Astrocyte (in vitro differentiated cells and primary cell): ENCODE measurements around the gene CENPU. TPM values are rescaled to one million over a fixed set of nuclear protein-coding genes. Genes with fewer than 3 reads are reported as not detected.

Experiments used
- DNase-seq: peaks from one replicate; pipeline ENCODE4 v3.0.0-alpha.2; 2010; ENCODE audit warnings: low read depth
- FAIRE-seq: peaks from 2 replicates; lab custom pipeline; 2011; peaks lifted over from hg19 to GRCh38; lab: Jason Lieb, UNC
- H2AFZ ChIP-seq: 2 replicates; pipeline ENCODE4 v1.6.0; 2012; ENCODE audit warnings: low read depth, low read length, inconsistent platforms
- H3K27ac ChIP-seq: 2 replicates; pipeline ENCODE4 v1.5.1; 2011; ENCODE audit warnings: low read depth, low read length, inconsistent platforms
- H3K27me3 ChIP-seq: 2 replicates; pipeline ENCODE4 v1.6.0; 2011; ENCODE audit warnings: low read length, inconsistent platforms; ENCODE audit not compliant: insufficient read depth
- H3K36me3 ChIP-seq: 2 replicates; pipeline ENCODE4 v1.5.1; 2011; ENCODE audit warnings: low read length, inconsistent platforms; ENCODE audit not compliant: insufficient read depth
- H3K4me1 ChIP-seq: 2 replicates; pipeline ENCODE4 v1.5.1; 2011; ENCODE audit warnings: low read length, inconsistent platforms; ENCODE audit not compliant: insufficient read depth
- H3K4me2 ChIP-seq: 2 replicates; pipeline ENCODE4 v1.6.0; 2012; ENCODE audit warnings: low read length, inconsistent platforms
- H3K4me3 ChIP-seq: 2 replicates; pipeline ENCODE4 v1.5.1; 2011; ENCODE audit warnings: low read depth, mild to moderate bottlenecking, low read length, inconsistent platforms; ENCODE audit not compliant: insufficient read depth
- H3K79me2 ChIP-seq: 2 replicates; pipeline ENCODE4 v1.6.0; 2012; ENCODE audit warnings: mild to moderate bottlenecking, low read length, inconsistent platforms; ENCODE audit not compliant: insufficient read depth
- H3K9ac ChIP-seq: 2 replicates; pipeline ENCODE4 v1.6.0; 2012; ENCODE audit warnings: mild to moderate bottlenecking, low read length, inconsistent platforms
- H3K9me3 ChIP-seq: 2 replicates; pipeline ENCODE4 v1.5.1; 2012; ENCODE audit warnings: low read depth, mild to moderate bottlenecking, low read length, inconsistent platforms; ENCODE audit not compliant: insufficient read depth
- H4K20me1 ChIP-seq: 2 replicates; pipeline ENCODE4 v1.6.0; 2012; ENCODE audit warnings: low read length, inconsistent platforms; ENCODE audit not compliant: insufficient read depth
- H3K27ac Mint-ChIP-seq: one replicate; pipeline ENCODE4 v1.8.0; 2021; ENCODE audit warnings: mild to moderate bottlenecking, mixed read lengths; ENCODE audit not compliant: unreplicated experiment
- H3K27me3 Mint-ChIP-seq: one replicate; pipeline ENCODE4 v1.8.0; 2021; ENCODE audit warnings: low read depth, mixed read lengths; ENCODE audit not compliant: unreplicated experiment
- H3K36me3 Mint-ChIP-seq: one replicate; pipeline ENCODE4 v1.8.0; 2021; ENCODE audit warnings: low read depth, mixed read lengths; ENCODE audit not compliant: unreplicated experiment
- H3K4me1 Mint-ChIP-seq: one replicate; pipeline ENCODE4 v1.8.0; 2021; ENCODE audit warnings: low read depth, mixed read lengths; ENCODE audit not compliant: unreplicated experiment
- H3K4me3 Mint-ChIP-seq: one replicate; pipeline ENCODE4 v1.8.0; 2021; ENCODE audit warnings: mild to moderate bottlenecking, moderate library complexity, mixed read lengths; ENCODE audit not compliant: unreplicated experiment
- H3K9me3 Mint-ChIP-seq: one replicate; pipeline ENCODE4 v1.8.0; 2021; ENCODE audit warnings: mild to moderate bottlenecking, mixed read lengths; ENCODE audit not compliant: unreplicated experiment
- EZH2 ChIP-seq: IDR thresholded peaks from 2 replicates; pipeline ENCODE4 v1.6.1; 2012; ENCODE audit warnings: mild to moderate bottlenecking, low read length, inconsistent platforms; ENCODE audit not compliant: insufficient read depth
- total RNA-seq: library from RNA; stranded (reverse); gene quantifications from 2 replicates; pipeline ENCODE4 v1.2.1, GENCODE V29; 2021
- TF ChIP-seq, protein P1 (sequence below): IDR thresholded peaks from 2 replicates; pipeline ENCODE4 v1.5.1; 2011; ENCODE audit warnings: low read depth, mild to moderate bottlenecking, inconsistent platforms, low read length, moderate library complexity; ENCODE audit not compliant: insufficient read depth

The CENPU gene
- total RNA-seq, 1 donor from 2014 or later: 6.0 TPM

DNA sequence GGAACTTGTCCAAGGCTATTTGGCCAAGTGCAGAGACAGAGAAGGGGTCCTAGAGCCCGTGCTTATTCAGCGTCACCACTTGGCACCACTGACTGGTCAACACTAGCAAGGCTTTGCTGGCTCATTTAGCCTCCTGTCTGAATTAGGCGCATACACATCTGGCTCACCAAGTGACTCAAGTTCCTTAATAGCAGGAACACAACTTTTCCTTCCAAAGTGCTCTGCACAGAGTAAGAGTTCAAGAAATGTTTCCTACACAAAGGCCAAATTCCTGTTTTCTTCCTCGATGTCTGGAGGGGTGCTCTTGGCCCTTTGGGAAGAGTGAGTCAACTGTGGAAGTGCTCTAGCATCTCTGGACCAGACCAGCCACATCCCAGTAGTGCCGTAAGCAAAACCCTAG lies 26.8 kb upstream of the CENPU start:
- no peaks in the 10 kb centered on the region for H3K9me3 Mint-ChIP-seq
- no peak for DNase-seq
- H3K9ac ChIP-seq: no peak overlapping the region
- H3K4me1 Mint-ChIP-seq: peaks cover 13% of the 10 kb centered on the region
- no peaks in the 10 kb centered on the region for H3K79me2 ChIP-seq
- FAIRE-seq: no peak
- peaks cover 19% of the 10 kb centered on the region for H3K36me3 Mint-ChIP-seq
- H3K27ac ChIP-seq: no peak overlapping the region
- no peaks in the 10 kb centered on the region for H3K9me3 ChIP-seq
- H3K27me3 ChIP-seq: no peaks in the 10 kb centered on the region
- H4K20me1 ChIP-seq: no peaks in the 10 kb centered on the region
- H2AFZ ChIP-seq: no peak overlapping the region
- peaks cover 33% of the 10 kb centered on the region for H3K27me3 Mint-ChIP-seq
- no peak overlapping the region for H3K27ac Mint-ChIP-seq
- H3K4me3 ChIP-seq: no peak overlapping the region
- H3K4me3 Mint-ChIP-seq: no peak overlapping the region
- TF ChIP-seq EZH2: no peak
- TF ChIP-seq, protein P1, sequence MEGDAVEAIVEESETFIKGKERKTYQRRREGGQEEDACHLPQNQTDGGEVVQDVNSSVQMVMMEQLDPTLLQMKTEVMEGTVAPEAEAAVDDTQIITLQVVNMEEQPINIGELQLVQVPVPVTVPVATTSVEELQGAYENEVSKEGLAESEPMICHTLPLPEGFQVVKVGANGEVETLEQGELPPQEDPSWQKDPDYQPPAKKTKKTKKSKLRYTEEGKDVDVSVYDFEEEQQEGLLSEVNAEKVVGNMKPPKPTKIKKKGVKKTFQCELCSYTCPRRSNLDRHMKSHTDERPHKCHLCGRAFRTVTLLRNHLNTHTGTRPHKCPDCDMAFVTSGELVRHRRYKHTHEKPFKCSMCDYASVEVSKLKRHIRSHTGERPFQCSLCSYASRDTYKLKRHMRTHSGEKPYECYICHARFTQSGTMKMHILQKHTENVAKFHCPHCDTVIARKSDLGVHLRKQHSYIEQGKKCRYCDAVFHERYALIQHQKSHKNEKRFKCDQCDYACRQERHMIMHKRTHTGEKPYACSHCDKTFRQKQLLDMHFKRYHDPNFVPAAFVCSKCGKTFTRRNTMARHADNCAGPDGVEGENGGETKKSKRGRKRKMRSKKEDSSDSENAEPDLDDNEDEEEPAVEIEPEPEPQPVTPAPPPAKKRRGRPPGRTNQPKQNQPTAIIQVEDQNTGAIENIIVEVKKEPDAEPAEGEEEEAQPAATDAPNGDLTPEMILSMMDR: no peak
- no peaks in the 10 kb centered on the region for H3K4me1 ChIP-seq
- H3K4me2 ChIP-seq: no peak overlapping the region
- no peaks in the 10 kb centered on the region for H3K36me3 ChIP-seq

DNA sequence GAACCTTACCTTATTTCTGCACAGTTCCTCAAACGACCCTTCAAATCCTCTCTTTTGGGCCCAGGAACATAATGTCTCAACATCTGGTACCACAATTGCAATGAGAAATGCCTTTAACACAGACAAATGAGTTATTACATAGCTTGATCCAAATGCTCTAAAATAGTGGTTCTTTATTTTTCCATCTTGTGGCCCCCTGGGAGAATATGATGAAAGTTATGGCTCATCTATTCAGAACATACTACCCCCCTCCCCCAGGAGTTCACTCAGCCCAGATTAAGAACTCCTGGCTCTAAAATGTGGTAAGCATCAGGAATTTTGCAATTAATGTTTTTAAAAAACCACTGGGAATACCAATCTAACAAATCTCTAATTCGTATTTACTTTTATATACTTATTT lies 23.9 kb upstream of the CENPU start:
- DNase-seq (no peak), FAIRE-seq (no peak)
- Histone ChIP-seq H2AFZ (no peak overlapping the region), H3K4me1 (peaks cover 5% of the 10 kb centered on the region), H3K9me3 (no peaks in the 10 kb centered on the region), H3K4me3 (no peak overlapping the region), H3K9ac (no peak overlapping the region), H3K36me3 (no peaks in the 10 kb centered on the region), H3K27me3 (no peaks in the 10 kb centered on the region), H3K79me2 (no peaks in the 10 kb centered on the region), H4K20me1 (no peaks in the 10 kb centered on the region), H3K27ac (no peak overlapping the region), H3K4me2 (no peak overlapping the region)
- no peaks in the 10 kb centered on the region for H3K9me3 Mint-ChIP-seq
- peaks cover 10% of the 10 kb centered on the region for H3K36me3 Mint-ChIP-seq
- no peak for TF ChIP-seq EZH2
- TF ChIP-seq, protein P1: no peak
- H3K4me1 Mint-ChIP-seq: peaks cover 14% of the 10 kb centered on the region
- peaks cover 17% of the 10 kb centered on the region for H3K27me3 Mint-ChIP-seq
- no peak overlapping the region for H3K27ac Mint-ChIP-seq
- no peak overlapping the region for H3K4me3 Mint-ChIP-seq

DNA sequence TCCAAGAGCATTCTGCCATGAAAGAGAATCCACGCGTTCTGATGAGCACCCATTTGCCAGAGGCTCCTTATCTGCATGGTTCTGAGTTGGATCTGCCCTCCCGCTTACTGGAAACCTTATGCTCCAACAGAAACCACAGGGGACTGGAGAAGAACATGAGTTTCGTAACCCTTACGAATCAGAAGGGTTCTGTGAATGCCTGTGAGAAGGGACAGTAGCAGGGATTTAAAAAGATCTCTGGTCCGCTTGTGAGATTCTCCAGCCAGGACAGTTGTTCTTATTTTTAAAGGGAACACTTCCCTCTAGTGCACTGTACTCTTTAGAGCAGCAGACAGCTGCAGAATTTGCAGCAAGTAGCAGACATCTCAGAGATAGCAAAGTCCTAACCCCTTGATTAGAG lies 22.5 kb upstream of the CENPU start:
- Mint-ChIP-seq H3K27ac (no peak overlapping the region), H3K27me3 (peaks cover 10% of the 10 kb centered on the region), H3K36me3 (peaks cover 6% of the 10 kb centered on the region), H3K4me3 (no peak overlapping the region), H3K4me1 (peaks cover 16% of the 10 kb centered on the region), H3K9me3 (no peaks in the 10 kb centered on the region)
- FAIRE-seq (no peak), DNase-seq (peak; percentile 42)
- Histone ChIP-seq H2AFZ (no peak overlapping the region), H4K20me1 (no peaks in the 10 kb centered on the region), H3K4me2 (no peak overlapping the region), H3K9ac (no peak overlapping the region), H3K27me3 (no peaks in the 10 kb centered on the region), H3K4me1 (peaks cover 5% of the 10 kb centered on the region), H3K79me2 (no peaks in the 10 kb centered on the region), H3K9me3 (no peaks in the 10 kb centered on the region), H3K4me3 (no peak overlapping the region), H3K36me3 (no peaks in the 10 kb centered on the region), H3K27ac (no peak overlapping the region)
- TF ChIP-seq, protein P1: no peak
- no peak for TF ChIP-seq EZH2
